ENCODE data around the gene SMAD6. TPM values are rescaled to one million over a fixed set of nuclear protein-coding genes. Genes with fewer than 3 reads are reported as not detected.
"Not testable (repeated sequence)": the region's sequence is repeated elsewhere in the genome, so short reads cannot be mapped to it uniquely, and the experiment has no call there.

The SMAD6 gene
- total RNA-seq, 1 experiment from 2014 or later = 6.6 TPM

- CTCF ChIA-PET = no interaction called here
- POLR2A ChIA-PET = no interaction called here
- peaks cover 38 to 40% of the 10 kb centered on the region in 2 experiments for H3K4me1 ChIP-seq (ENCODE audit: control insufficient read depth in 1 of 2, insufficient read depth in 2 of 2, low read length in 2 of 2)
- H3K9ac ChIP-seq (ENCODE audit: low read length) = no peak overlapping the region
- H3K36me3 ChIP-seq (ENCODE audit: control insufficient read depth in 1 of 2, insufficient read depth in 2 of 2, low read length in 2 of 2) = 0 out of 4 replicates have a peak, but pooled peaks cover 0 to 6% of the 10 kb centered on the region in 2 experiments
- intact Hi-C loops (cut with micrococcal nuclease) = no loop called here
- no peak for ATAC-seq
- H3K27me3 ChIP-seq (ENCODE audit: insufficient read depth, low read length) = no peaks in the 10 kb centered on the region
- no peak for TF ChIP-seq JUND (IDR thresholded peaks at IDR 0.05)
- TF ChIP-seq ZFX (IDR thresholded peaks at IDR 0.05) = no peak
- TF ChIP-seq SP1 (IDR thresholded peaks at IDR 0.05; ENCODE audit: low read depth) = no peak
- no peak for TF ChIP-seq EZH2phosphoT487 (IDR thresholded peaks at IDR 0.05; ENCODE audit: borderline replicate concordance)
- TF ChIP-seq ATF3 (IDR thresholded peaks at IDR 0.05) = no peak
- no peak for TF ChIP-seq POLR2A (IDR thresholded peaks at IDR 0.05; ENCODE audit: borderline replicate concordance, extremely low read depth, insufficient read depth, insufficient read length)
- TF ChIP-seq SRF (IDR thresholded peaks at IDR 0.05; ENCODE audit: low read depth) = no peak
- TF ChIP-seq ZBTB33 (IDR thresholded peaks at IDR 0.05; ENCODE audit: extremely low read depth, insufficient replicate concordance, low read length) = no peak
- TF ChIP-seq CTCF (IDR thresholded peaks at IDR 0.05 in 2 of 3, conservative IDR thresholded peaks at IDR 0.05 in 1 of 3; ENCODE audit: borderline replicate concordance in 1 of 3, insufficient read depth in 1 of 3, low read depth in 2 of 3, low read length in 2 of 3) = no peak
- TF ChIP-seq SIN3A (IDR thresholded peaks at IDR 0.05; ENCODE audit: low read depth) = no peak
- no peak for TF ChIP-seq CEBPB (IDR thresholded peaks at IDR 0.05; ENCODE audit: low read depth)
- no peak for TF ChIP-seq ELF1 (IDR thresholded peaks at IDR 0.05; ENCODE audit: borderline replicate concordance, low read depth)
- no peak for TF ChIP-seq EGR1 (IDR thresholded peaks at IDR 0.05; ENCODE audit: low read depth)
- TF ChIP-seq CBX3 (IDR thresholded peaks at IDR 0.05; ENCODE audit: low read depth) = no peak
- RAD21 ChIA-PET (ENCODE audit: low non-redundant PET in 1 of 2, low total read pairs in 2 of 2, uncharacterized antibody in 2 of 2, unreplicated experiment in 2 of 2) = no interaction called here
- no peaks in the 10 kb centered on the region for H3K9me2 ChIP-seq (ENCODE audit: insufficient read depth)
- H4K20me1 ChIP-seq (ENCODE audit: insufficient read depth) = no peaks in the 10 kb centered on the region
- H2AFZ ChIP-seq (ENCODE audit: low read depth, low read length, poor library complexity, severe bottlenecking) = no peak overlapping the region
- DNase-seq (ENCODE audit: low read depth, low spot score) = no peak
- no peak overlapping the region for H3K27ac ChIP-seq (ENCODE audit: low read depth, low read length)
- H3K79me2 ChIP-seq (ENCODE audit: insufficient read depth, low read length) = no peaks in the 10 kb centered on the region
- H3K9me3 ChIP-seq (ENCODE audit: control insufficient read depth in 1 of 2, insufficient read depth in 1 of 2, low read depth in 1 of 2, low read length in 2 of 2) = peaks cover 0 to 17% of the 10 kb centered on the region in 2 experiments; a peak in 2 of 4 replicates
- no peak overlapping the region for H3K4me3 ChIP-seq (replicated peaks in 1 of 2; ENCODE audit: low read depth in 1 of 2, low read length in 2 of 2)
- no TSS peak for BruUV-seq (replicated peaks)
- H3K4me2 ChIP-seq (ENCODE audit: low read length) = no peak overlapping the region
These were observed 55.5 kb downstream of the SMAD6 start for GRCh38 chr15:66757521-66757920.

- POLR2A ChIA-PET; BruUV-seq (replicated peaks): not testable (repeated sequence)
These were observed 56.2 kb downstream of the SMAD6 start for GRCh38 chr15:66758217-66758616.

More at GRCh38 chr15:66758217-66758616, 56.2 kb downstream of the SMAD6 start:
- ATAC-seq; H3K9ac ChIP-seq (ENCODE audit: low read length); CTCF ChIA-PET; intact Hi-C loops (cut with micrococcal nuclease); H3K4me2 ChIP-seq (ENCODE audit: low read length); H3K27ac ChIP-seq (ENCODE audit: low read depth, low read length); H3K36me3 ChIP-seq (ENCODE audit: control insufficient read depth in 1 of 2, insufficient read depth in 2 of 2, low read length in 2 of 2); H3K4me3 ChIP-seq (replicated peaks in 1 of 2; ENCODE audit: low read depth in 1 of 2, low read length in 2 of 2); RAD21 ChIA-PET (ENCODE audit: low non-redundant PET in 1 of 2, low total read pairs in 2 of 2, uncharacterized antibody in 2 of 2, unreplicated experiment in 2 of 2); H3K79me2 ChIP-seq (ENCODE audit: insufficient read depth, low read length); DNase-seq (ENCODE audit: low read depth, low spot score); H4K20me1 ChIP-seq (ENCODE audit: insufficient read depth); H2AFZ ChIP-seq (ENCODE audit: low read depth, low read length, poor library complexity, severe bottlenecking); H3K9me2 ChIP-seq (ENCODE audit: insufficient read depth); H3K27me3 ChIP-seq (ENCODE audit: insufficient read depth, low read length): not testable (repeated sequence)
- Histone ChIP-seq H3K4me1 (ENCODE audit: control insufficient read depth in 1 of 2, insufficient read depth in 2 of 2, low read length in 2 of 2) (peaks cover 38 to 42% of the 10 kb centered on the region in 2 experiments), H3K9me3 (ENCODE audit: control insufficient read depth in 1 of 2, insufficient read depth in 1 of 2, low read depth in 1 of 2, low read length in 2 of 2) (peaks cover 0 to 17% of the 10 kb centered on the region in 2 experiments; a peak in 2 of 4 replicates)

Data from HCT116 (cell line).